Ovary (tissue), 3 donors: Measurements from ENCODE around the gene SEC31B.

Experiments
- CTCF ChIP-seq, 3 donors: fragments of 450-650 bp in 2 of 3; fragments of 200-600 bp in 1 of 3; IDR thresholded peaks; one replicate each; pipeline versions ENCODE4 v1.5.1 to v1.8.0; 2016 to 2022; ENCODE audit warnings: antibody characterized with exemption in 3 of 3, mild to moderate bottlenecking in 1 of 3
- EP300 ChIP-seq: sonication (generic); formaldehyde crosslinking; IDR thresholded peaks from one replicate; pipeline ENCODE4 v1.6.1; 2017; ENCODE audit warnings: antibody characterized with exemption
- POLR2A ChIP-seq: fragments of 450-650 bp; IDR thresholded peaks from one replicate; pipeline ENCODE4 v1.6.1; 2017; ENCODE audit warnings: antibody characterized with exemption, mild to moderate bottlenecking, moderate library complexity
- donor health status: DM: no; HTN: no; CAD: no.

GRCh38 chr10:100567249-100567648 lies 47.6 kb upstream of the SEC31B start:
- TF ChIP-seq CTCF (IDR thresholded peaks at IDR 0.05): no peak
- no peak for TF ChIP-seq EP300
- no peak for TF ChIP-seq POLR2A
